ENCODE measurements around the gene KRT78.
"Not testable (repeated sequence)": the region's sequence is repeated elsewhere in the genome, so short reads cannot be mapped to it uniquely, and the experiment has no call there.

Gene KRT78

GRCh38 chr12:52890417-52890816, 41.6 kb upstream of the KRT78 start:
- no peak for DNase-seq (ENCODE audit: low read depth)
- no peak for TF ChIP-seq CTCF (IDR thresholded peaks at IDR 0.05; ENCODE audit: insufficient read depth, low read depth, low read length, missing control alignments)
- H3K4me3 ChIP-seq (ENCODE audit: low read length), result no peak overlapping the region

- TF ChIP-seq CTCF (IDR thresholded peaks at IDR 0.05; ENCODE audit: insufficient read depth, low read depth, low read length, missing control alignments), result peak; percentile 88
- H3K4me3 ChIP-seq (ENCODE audit: low read length), result no peak overlapping the region
- peak; percentile 55 for DNase-seq (ENCODE audit: low read depth)
These were observed 35.9 kb upstream of the KRT78 start for GRCh38 chr12:52884526-52885293.

DNA sequence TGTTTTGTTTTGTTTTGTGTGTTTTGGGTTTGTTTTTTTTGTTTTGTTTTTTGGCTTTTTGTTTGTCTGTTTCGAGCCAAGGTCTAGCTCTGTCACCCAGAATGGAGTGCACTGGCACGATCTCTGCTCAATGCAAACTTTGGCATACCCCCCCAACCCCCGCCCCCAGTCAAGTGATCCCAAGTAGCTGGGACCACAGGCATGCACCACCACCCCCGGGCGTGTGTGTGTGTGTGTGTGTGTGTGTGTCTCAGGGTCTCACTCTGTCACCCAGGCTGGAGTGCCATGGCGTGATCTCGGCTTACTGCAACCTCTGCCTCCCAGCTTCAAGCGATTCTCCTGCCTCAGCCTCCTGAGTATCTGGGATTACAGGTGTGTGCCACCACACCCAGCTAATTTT, 31.7 kb upstream of the KRT78 start:
- H3K4me3 ChIP-seq (ENCODE audit: low read length); DNase-seq (ENCODE audit: low read depth): not testable (repeated sequence)

- DNase-seq (ENCODE audit: low read depth), result peak; percentile 93
- TF ChIP-seq CTCF (IDR thresholded peaks at IDR 0.05; ENCODE audit: insufficient read depth, low read depth, low read length, missing control alignments), result peak; percentile 96
- H3K4me3 ChIP-seq (ENCODE audit: low read length), result no peak overlapping the region
These were observed 30.9 kb upstream of the KRT78 start for GRCh38 chr12:52879394-52880351.

- no peak for TF ChIP-seq CTCF (IDR thresholded peaks at IDR 0.05; ENCODE audit: insufficient read depth, low read depth, low read length, missing control alignments)
These were observed 30.0 kb upstream of the KRT78 start for GRCh38 chr12:52878507-52879393.

GRCh38 chr12:52877242-52877641, 28.4 kb upstream of the KRT78 start:
- no peak overlapping the region for H3K4me3 ChIP-seq (ENCODE audit: low read length)
- no peak for DNase-seq (ENCODE audit: low read depth)
- no peak for TF ChIP-seq CTCF (IDR thresholded peaks at IDR 0.05; ENCODE audit: insufficient read depth, low read depth, low read length, missing control alignments)

More at GRCh38 chr12:52878507-52879393, 30.0 kb upstream of the KRT78 start:
- no peak overlapping the region for H3K4me3 ChIP-seq (ENCODE audit: low read length)
- peak; percentile 77 for DNase-seq (ENCODE audit: low read depth)

Measured in epithelial cell of esophagus (primary cell).